Ovary (tissue), 3 donors: ENCODE measurements around the gene ASB1.

Experiments used
- POLR2A ChIP-seq: fragments of 450-650 bp; IDR thresholded peaks from one replicate; pipeline ENCODE4 v1.6.1; 2017; ENCODE audit warnings: antibody characterized with exemption, mild to moderate bottlenecking, moderate library complexity
- TF ChIP-seq, protein P1 (sequence below), 3 donors: fragments of 450-650 bp in 2 of 3; fragments of 200-600 bp in 1 of 3; IDR thresholded peaks; one replicate each; pipeline versions ENCODE4 v1.5.1 to v1.8.0; 2016 to 2022; ENCODE audit warnings: antibody characterized with exemption in 3 of 3, mild to moderate bottlenecking in 1 of 3
- donor health status: DM: no; HTN: no; CAD: no.

DNA sequence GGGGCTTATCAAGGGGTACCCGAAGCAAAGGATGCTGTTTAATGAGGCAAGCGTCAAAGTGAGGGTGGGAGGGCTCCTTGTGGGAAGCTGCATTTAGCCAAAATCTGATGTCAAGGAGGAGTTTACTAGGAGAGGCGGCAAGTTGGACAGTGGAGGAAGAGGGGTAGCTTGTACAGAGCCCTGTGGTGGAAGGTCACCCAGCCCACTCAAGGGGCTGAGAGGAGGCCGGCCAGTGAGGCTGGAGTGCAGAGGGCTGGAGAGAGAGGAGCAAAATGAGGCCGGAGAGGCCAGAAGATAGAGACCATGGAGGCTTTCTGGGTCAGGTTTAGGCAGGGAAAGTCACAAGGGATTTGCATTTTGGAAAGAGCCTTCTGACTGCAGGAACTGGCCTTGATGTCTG, 49.5 kb downstream of the ASB1 start:
- TF ChIP-seq, protein P1, sequence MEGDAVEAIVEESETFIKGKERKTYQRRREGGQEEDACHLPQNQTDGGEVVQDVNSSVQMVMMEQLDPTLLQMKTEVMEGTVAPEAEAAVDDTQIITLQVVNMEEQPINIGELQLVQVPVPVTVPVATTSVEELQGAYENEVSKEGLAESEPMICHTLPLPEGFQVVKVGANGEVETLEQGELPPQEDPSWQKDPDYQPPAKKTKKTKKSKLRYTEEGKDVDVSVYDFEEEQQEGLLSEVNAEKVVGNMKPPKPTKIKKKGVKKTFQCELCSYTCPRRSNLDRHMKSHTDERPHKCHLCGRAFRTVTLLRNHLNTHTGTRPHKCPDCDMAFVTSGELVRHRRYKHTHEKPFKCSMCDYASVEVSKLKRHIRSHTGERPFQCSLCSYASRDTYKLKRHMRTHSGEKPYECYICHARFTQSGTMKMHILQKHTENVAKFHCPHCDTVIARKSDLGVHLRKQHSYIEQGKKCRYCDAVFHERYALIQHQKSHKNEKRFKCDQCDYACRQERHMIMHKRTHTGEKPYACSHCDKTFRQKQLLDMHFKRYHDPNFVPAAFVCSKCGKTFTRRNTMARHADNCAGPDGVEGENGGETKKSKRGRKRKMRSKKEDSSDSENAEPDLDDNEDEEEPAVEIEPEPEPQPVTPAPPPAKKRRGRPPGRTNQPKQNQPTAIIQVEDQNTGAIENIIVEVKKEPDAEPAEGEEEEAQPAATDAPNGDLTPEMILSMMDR (IDR thresholded peaks at IDR 0.05), result no peak
- no peak for TF ChIP-seq POLR2A
